GM21515 (cell line): ENCODE results near the gene PBXIP1.

Source experiments
- ATAC-seq: cut with Tn5 transposase; IDR thresholded peaks from one replicate; pipeline ENCODE4 v1.9.1; 2021; ENCODE audit not compliant: unreplicated experiment

The PBXIP1 gene, protein sequence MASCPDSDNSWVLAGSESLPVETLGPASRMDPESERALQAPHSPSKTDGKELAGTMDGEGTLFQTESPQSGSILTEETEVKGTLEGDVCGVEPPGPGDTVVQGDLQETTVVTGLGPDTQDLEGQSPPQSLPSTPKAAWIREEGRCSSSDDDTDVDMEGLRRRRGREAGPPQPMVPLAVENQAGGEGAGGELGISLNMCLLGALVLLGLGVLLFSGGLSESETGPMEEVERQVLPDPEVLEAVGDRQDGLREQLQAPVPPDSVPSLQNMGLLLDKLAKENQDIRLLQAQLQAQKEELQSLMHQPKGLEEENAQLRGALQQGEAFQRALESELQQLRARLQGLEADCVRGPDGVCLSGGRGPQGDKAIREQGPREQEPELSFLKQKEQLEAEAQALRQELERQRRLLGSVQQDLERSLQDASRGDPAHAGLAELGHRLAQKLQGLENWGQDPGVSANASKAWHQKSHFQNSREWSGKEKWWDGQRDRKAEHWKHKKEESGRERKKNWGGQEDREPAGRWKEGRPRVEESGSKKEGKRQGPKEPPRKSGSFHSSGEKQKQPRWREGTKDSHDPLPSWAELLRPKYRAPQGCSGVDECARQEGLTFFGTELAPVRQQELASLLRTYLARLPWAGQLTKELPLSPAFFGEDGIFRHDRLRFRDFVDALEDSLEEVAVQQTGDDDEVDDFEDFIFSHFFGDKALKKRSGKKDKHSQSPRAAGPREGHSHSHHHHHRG

GRCh38 chr1:154955718-154956543 lies at the start of gene PBXIP1:
PBXIP1 (minus strand) TSS chr1:154956099; CDS start chr1:154953721, 2,378 bp downstream.
- ATAC-seq = peak; percentile 50

DNA sequence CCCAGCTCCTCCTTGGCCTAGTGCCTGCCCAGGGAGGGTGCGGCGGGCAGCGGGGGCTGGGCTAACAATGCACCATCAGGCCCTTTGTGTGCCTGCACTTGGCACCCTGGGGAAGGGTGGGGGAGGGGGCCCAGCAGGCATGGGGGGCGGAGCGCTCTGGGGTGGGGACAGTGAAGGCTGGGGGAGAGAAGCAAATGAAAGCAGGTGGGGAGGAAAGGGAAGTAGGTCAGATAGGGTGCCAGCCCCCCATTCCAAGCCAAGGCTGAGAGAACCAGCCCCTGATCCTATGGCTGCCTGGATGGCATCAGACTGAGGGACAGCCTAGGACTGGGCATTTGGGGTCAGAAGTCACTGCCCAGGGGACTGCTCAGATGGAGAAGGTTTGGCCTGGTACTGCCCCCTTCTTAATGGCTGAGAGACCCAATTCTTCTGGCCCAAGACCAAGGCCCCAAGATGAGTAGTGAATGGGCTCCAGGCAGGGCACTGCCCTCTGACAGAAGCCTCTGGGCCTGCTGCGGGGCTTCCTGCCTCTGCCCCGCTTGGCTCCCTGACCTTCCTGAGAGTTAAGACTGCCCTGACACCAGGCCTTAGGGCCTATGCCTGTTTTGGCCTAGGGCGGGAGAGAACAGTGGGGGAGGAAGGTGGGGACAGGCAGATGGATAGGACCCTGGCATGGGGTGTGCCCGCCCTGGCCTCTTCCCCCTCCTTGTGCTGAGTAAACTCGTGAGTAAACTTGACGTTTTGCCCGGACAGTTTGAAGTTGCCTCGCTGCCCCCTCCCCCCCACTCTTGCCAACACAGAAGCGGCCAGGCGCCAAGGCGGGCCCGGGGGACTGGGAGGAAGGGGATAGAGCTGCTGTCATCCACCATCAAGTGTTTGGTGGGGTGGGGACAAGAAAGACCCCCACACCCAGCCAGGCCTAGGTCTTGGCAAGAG lies 49.4 kb upstream of the PBXIP1 start:
- no peak for ATAC-seq

- no peak for ATAC-seq
These were observed 48.6 kb upstream of the PBXIP1 start for GRCh38 chr1:155004352-155005075.

GRCh38 chr1:155003766-155004351 lies 48.0 kb upstream of the PBXIP1 start:
- no peak for ATAC-seq

- ATAC-seq = no peak
These were observed 47.4 kb upstream of the PBXIP1 start for GRCh38 chr1:155003227-155003765.

DNA sequence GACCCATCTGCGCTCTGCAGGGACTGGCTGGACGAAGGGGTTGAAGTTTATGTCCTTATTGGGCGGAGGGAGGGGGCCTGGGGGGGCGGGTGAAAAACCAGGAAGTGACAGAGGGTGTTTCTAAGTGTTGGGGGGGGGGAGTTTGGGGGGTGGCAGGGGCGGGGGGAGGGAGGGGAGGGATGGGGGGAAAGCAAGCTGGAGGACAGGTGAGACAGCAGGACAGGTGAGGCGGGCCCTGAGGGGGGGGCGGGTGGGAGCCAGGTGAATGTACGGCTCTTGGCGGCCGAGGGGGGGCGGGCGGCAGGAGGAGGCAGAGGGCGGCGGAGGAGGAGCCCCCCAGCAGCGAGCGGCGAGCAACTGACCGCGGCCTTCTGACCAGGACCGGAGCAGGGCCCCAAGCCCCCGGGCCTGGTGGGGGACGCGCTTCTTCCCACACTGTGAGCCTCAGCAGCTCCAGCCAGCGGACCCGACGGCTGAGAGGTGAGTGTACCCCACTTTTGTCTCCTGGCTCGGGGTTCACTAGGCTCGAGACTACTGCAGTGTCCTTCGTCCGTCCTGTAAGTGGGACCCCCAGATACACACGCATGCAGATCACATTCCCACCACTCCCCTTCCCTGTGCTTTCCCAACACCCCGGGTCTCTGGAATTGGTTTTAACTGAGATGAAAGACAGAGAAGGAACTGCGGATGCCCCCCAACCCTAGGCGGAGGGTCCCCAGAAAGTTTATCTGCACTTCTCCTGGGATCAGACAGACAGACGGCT lies 46.7 kb upstream of the PBXIP1 start, which contains the start of gene ZBTB7B:
Gene ZBTB7B (plus strand): TSS at position 339 of the 763 bp plus-strand sequence. CDS start 11,859 bp downstream, outside the sequence.
- ATAC-seq = peak; percentile 0

DNA sequence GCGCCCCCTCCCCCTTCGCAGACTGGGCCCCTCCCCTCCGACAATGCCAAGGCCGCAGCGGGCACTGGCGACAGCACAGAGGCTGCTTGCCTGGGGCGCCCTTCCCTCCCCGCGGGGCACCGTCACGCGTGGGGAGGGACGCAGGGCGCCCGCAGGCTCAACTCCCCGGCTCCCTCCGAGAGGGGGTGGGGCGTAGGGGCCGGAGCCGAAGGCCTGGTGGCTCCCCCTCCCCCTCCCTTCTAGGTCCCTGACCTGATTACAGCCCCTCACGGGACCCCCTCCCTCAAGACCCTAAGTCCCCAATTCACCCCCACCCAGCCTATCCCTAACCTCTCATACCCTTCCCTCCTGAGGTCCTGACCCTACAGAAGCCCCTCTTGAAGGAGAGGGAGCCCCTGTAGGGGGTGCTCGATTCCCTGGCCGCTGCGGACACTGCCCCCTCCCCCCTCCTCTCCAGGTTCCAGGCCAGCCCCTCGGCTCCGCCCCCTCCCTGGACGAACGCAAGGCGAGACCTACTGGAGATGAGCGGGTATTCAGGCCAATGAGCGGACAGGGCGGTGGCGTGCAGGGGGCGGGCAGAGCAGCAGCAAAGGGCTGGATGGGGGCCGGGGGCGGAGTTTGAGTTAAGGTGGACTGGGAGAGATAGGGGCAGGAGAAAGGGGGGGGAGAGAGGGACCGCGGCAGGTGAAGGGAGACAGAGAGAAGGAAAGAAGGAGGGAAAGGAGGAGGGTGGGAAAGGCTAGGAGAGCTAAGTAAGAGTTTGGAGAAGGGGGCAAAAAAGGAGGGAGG lies 46.0 kb upstream of the PBXIP1 start:
- ATAC-seq = peak; percentile 49

DNA sequence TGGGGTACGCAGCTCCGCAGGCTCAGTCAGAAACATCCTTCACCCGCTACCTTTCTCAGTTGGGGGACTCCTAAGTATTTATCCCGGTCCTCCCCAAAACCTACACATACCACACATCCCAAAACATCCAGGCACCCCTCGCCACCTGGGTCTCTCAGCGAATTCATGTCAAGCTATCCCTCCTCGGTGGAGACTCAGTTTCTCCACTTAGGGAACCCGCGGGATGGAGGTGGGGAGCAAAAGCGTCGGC lies 45.5 kb upstream of the PBXIP1 start:
- no peak for ATAC-seq

- peak; percentile 30 for ATAC-seq
These were observed 45.0 kb upstream of the PBXIP1 start for GRCh38 chr1:155000726-155001424.

DNA sequence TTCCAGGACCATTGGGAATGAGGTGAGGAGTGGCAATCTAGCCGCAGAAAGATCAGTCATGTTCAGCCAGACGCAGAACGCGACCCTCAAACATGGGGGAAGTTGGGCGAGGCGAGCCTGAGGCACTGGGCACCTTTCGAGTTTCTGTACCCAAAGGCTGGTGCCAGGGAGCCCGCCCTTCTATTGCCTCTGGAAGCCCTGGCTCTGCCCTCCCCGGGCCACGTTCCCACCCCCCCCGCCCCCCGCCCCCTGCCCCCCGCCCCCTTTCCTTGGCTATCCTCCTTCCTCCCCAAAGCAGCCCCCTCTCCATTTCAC lies 44.5 kb upstream of the PBXIP1 start:
- no peak for ATAC-seq

DNA sequence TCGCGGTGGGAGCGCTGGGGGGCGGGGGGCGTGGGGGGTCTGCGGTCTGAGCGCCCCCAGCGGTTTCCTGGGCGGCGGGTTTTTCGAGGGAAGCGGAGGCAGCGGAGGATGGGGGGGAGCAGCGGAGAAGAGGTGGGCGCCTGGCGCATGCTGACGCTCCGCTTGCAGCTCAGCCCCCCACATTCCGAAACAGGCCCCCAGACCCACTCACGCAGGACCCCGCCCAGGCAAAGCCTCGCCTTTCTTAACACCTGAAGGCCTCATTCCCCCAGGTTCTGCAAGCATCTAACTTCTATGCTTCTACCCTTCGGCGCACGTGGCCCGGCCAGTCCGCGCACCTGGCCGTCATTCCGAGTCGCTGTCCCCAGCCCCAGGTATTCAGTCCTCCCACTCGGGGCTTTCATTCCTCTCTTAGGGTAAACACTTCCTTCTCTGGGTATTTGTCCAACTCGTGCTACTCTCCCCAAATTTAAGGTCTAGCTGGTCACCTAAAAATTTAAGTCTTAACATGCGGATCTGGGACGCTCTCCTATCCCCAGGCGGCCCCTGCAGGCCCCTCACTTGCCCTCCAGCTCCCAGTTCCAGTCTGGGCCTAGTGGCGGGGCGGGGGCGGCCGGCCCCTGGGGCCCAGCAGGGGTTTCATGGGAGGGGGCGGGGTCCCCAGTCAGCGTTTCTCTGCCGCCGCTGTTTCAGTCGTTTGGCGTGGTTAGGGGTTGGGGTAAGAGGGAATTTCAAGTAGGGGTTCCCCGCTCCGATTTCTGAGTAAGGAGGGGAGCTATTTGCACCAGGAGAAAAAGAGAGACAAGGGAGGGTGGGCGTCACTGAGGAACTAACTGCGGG lies 43.9 kb upstream of the PBXIP1 start:
- no peak for ATAC-seq

- no peak for ATAC-seq
These were observed 43.1 kb upstream of the PBXIP1 start for GRCh38 chr1:154998818-154999570.

DNA sequence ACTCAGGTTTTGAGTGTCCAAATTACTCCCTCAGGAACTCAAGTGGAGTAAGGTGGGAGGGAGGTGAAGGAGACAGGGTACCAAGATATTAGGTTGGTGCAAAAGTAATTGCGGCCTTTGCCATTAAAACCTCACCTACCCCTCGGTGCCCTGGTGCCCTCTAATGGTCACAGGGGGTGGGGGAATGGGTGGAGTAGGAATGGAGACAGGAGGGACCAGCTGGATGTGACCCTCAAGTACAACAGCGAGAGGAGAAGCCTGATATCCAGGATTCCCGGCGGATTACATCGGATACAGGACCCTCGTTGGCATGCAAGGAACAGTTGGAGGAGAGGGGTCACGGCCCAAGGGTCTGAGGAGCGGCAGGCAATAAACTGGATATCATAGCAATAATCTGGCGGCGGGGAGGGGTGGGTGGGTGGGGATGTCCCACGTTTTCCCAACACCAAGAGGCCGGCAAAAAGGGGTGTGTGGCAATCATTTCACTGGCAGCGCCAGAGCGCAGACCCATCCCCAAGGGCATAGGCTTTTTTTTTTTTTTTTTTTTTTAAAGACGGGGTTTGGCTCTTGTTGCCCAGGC lies 42.4 kb upstream of the PBXIP1 start:
- no peak for ATAC-seq

- ATAC-seq = no peak
These were observed 41.2 kb upstream of the PBXIP1 start for GRCh38 chr1:154996966-154997701.
